DMS153 treated with DMSO at 0.1 percent for 48 hours (cell line): ENCODE data around the gene SNX30.

Source experiments
- DNase-seq: peaks from one replicate; lab custom pipeline; 2025; ENCODE audit not compliant: unreplicated experiment; lab: John Stamatoyannopoulos, UW

Gene SNX30

GRCh38 chr9:112914524-112914923 lies 164.0 kb downstream of the SNX30 start:
- no peak for DNase-seq

DNA sequence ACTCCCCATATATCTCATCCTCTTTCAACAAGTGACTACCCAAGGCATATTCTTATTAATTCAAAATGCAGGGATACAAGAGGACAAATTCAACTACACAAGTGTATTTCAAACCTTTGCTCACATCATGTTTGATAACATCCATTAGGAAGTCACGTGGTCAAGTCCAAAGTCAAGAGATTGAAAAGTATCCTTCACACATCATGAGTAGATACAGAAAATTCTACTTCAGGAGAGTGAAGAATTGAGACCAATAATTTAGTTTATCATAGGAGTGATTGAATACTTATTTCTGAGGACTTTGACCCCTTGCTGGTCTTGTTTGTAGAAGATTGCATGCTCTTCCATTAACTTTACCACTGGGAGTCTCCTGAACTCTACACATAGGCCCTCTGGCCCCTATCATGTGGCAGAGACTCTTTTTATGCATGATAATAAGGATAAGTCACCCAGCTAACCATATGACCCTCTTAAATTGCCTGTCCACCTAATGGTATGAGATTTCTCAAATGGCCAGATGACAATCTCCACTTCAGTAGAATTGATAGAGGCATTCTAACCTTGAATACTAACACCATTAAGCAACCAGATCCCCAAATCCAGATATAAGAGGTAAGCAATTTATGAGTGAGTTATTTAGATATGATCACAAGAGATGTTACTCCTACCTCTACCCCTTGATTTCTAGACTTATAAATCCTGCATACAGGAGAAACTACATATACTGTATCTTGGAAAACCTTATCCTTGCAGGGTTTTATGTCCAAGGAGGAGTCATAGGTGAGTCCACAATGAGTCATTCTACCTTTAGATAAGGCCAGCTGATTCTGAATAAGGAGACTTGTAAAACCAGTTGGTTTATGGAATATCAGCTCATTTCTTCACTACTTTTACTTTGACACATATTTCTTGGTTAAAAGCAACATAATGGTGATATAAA lies 166.8 kb downstream of the SNX30 start:
- no peak for DNase-seq

DNA sequence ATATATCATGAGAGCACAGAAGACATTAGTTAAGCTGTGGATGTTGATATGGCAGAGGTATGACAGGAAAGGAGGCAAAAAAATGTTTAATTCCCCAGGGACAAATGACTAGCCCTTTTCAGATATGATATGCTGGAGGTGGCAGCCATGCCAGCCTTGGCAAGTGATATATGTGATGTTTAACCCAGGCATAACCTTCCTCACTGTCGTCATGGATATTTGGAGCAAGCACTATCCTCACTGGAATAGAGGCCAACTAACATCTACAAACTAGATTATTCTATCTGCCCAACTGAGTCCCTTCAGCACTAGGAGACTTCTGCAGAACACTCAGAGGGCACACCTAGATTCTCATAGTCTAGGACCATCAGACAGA lies 167.4 kb downstream of the SNX30 start:
- DNase-seq = no peak

GRCh38 chr9:112921549-112921948 lies 171.0 kb downstream of the SNX30 start:
- DNase-seq = no peak
